GM12878 (cell line): ENCODE measurements around the gene BHLHA15. TPM values are rescaled to one million over a fixed set of nuclear protein-coding genes. Genes with fewer than 3 reads are reported as not detected.

Experiments used
- ATAC-seq: fragments of 200-7000 bp; cut with Tn5 transposase; 3 replicates; pipeline ENCODE4 v1.9.1; 2020; ENCODE audit warnings: mild to moderate bottlenecking, moderate library complexity
- BruUV-seq: library from RNA; stranded (reverse); fragments of 400-500 nt; replicated peaks from 2 replicates; lab custom pipeline; 2021; lab: Mats Ljungman, UMichigan
- CTCF ChIA-PET: fragments of 300-600 bp; sonication (Branson Sonifier 250); formaldehyde crosslinking; extraction: SDS; loops from one replicate; lab custom pipeline; 2021; ENCODE audit warnings: inconsistent platforms; lab: Yijun Ruan, JAX
- POLR2A ChIA-PET: fragments of 350-600 bp; formaldehyde crosslinking; extraction: SDS; loops from one replicate; lab custom pipeline; 2021; ENCODE audit warnings: inconsistent platforms; lab: Charles Lee
- RAD21 ChIA-PET: fragments of 300-600 bp; sonication (Branson Sonifier 250); formaldehyde crosslinking; loops from one replicate; lab custom pipeline; 2023; ENCODE audit warnings: antibody characterized with exemption; ENCODE audit not compliant: unreplicated experiment; lab: Charles Lee
- SMC1A ChIA-PET: fragments of 300-600 bp; sonication (Branson Sonifier 250); formaldehyde crosslinking; loops from one replicate; lab custom pipeline; 2023; ENCODE audit not compliant: unreplicated experiment, uncharacterized antibody; lab: Charles Lee
- DNase-seq: peaks from one replicate; pipeline ENCODE4 v3.0.0-alpha.2; 2011; ENCODE audit warnings: low read depth, low spot score
- FAIRE-seq: peaks from 3 replicates; lab custom pipeline; 2011; peaks lifted over from hg19 to GRCh38; lab: Jason Lieb, UNC
- H2AFZ ChIP-seq: 2 replicates; pipeline ENCODE4 v1.6.0; 2011; ENCODE audit warnings: low read depth, low read length, control low read depth; ENCODE audit not compliant: control insufficient read depth
- H3K27ac ChIP-seq: 2 replicates; pipeline ENCODE4 v1.5.1; 2011; ENCODE audit warnings: control low read depth; ENCODE audit not compliant: control insufficient read depth, insufficient read depth
- H3K27me3 ChIP-seq, 2 experiments: replicated peaks in 1 of 2; 2 replicates each; pipeline versions ENCODE4 v1.6.0 to v1.6.1; 2011; ENCODE audit warnings: low read length in 1 of 2; ENCODE audit not compliant: control insufficient read depth in 2 of 2, insufficient read depth in 2 of 2
- H3K36me3 ChIP-seq, 2 experiments: 2 replicates each; pipeline ENCODE4 v1.5.1; 2011; ENCODE audit warnings: low read length in 1 of 2; ENCODE audit not compliant: control insufficient read depth in 2 of 2, insufficient read depth in 2 of 2
- H3K4me1 ChIP-seq: 2 replicates; pipeline ENCODE4 v1.6.1; 2011; ENCODE audit warnings: mild to moderate bottlenecking, low read length, moderate library complexity, mixed read lengths; ENCODE audit not compliant: control insufficient read depth, insufficient read depth
- H3K4me2 ChIP-seq: 2 replicates; pipeline ENCODE4 v1.6.0; 2011; ENCODE audit warnings: control low read depth; ENCODE audit not compliant: control insufficient read depth, insufficient read depth
- H3K4me3 ChIP-seq: fragments of 200-600 bp; sonication (generic); 2 replicates; pipeline ENCODE4 v1.5.1; 2016
- H3K79me2 ChIP-seq: 2 replicates; pipeline ENCODE4 v1.6.0; 2011; ENCODE audit warnings: low read length; ENCODE audit not compliant: control insufficient read depth, insufficient read depth
- H3K9ac ChIP-seq: 2 replicates; pipeline ENCODE4 v1.8.0; 2011; ENCODE audit warnings: low read length, control low read depth, mixed read lengths; ENCODE audit not compliant: control insufficient read depth, insufficient read depth
- H3K9me3 ChIP-seq: replicated peaks from 3 replicates; pipeline ENCODE4 v1.5.1; 2011; ENCODE audit warnings: mild to moderate bottlenecking, low read length; ENCODE audit not compliant: control insufficient read depth, insufficient read depth
- H4K20me1 ChIP-seq: 2 replicates; pipeline ENCODE4 v1.6.0; 2011; ENCODE audit not compliant: control insufficient read depth, insufficient read depth
- BMI1 ChIP-seq: fragments of 450-650 bp; IDR thresholded peaks from 2 replicates; pipeline ENCODE4 v1.6.1; 2016; ENCODE audit warnings: mild to moderate bottlenecking, moderate library complexity, borderline replicate concordance
- CEBPB ChIP-seq, 2 experiments: fragments of 150-350 bp in 1 of 2; IDR thresholded peaks; 2 replicates each; pipeline ENCODE4 v1.6.1; 2012 to 2014; ENCODE audit warnings: low read depth in 2 of 2, low read length in 2 of 2, borderline replicate concordance in 1 of 2, inconsistent platforms in 1 of 2
- FOXK2 ChIP-seq: fragments of 450-650 bp; IDR thresholded peaks from 2 replicates; pipeline ENCODE4 v1.6.1; 2017; ENCODE audit warnings: mild to moderate bottlenecking, moderate library complexity
- SRF ChIP-seq, 2 experiments: IDR thresholded peaks; 2 replicates each; pipeline ENCODE4 v1.6.1; 2011; ENCODE audit warnings: low read depth in 2 of 2, low read length in 2 of 2, mild to moderate bottlenecking in 1 of 2, moderate library complexity in 1 of 2
- ZBTB11 ChIP-seq: fragments of 450-650 bp; formaldehyde crosslinking; IDR thresholded peaks from 2 replicates; pipeline ENCODE4 v1.5.0; 2022; ENCODE audit warnings: mild to moderate bottlenecking, missing genetic modification characterization
- WGBS: methylation state at CpG from one replicate; pipeline ENCODE4 v1.1.6; 2016; ENCODE audit warnings: low lambda C conversion rate; ENCODE audit not compliant: insufficient replicate concordance, insufficient coverage; ENCODE audit errors: missing lambda C conversion rate; 5-methylcytosine and 5-hydroxymethylcytosine counted together
- in situ Hi-C: fragments of 300-500 bp; cut with MboI; formaldehyde crosslinking; loops from 9 replicates; pipeline ENCODE4 v1.14.3; 2018; ENCODE audit warnings: mixed read lengths
- intact Hi-C: fragments of 100-400 bp; cut with micrococcal nuclease; formaldehyde crosslinking; loops from one replicate; pipeline ENCODE4 v1.14.2; 2022; ENCODE audit not compliant: unreplicated experiment
- polyA plus RNA-seq, 11 experiments: library from polyadenylated mRNA; depleted of rRNA in 4 of 11; unstranded in 6 of 11; stranded (reverse) in 5 of 11; fragments of >200 nt; fragmentation: Nextera tagmentation in 4 of 11; fragmentation: Illumina TruSeq in 1 of 11; extraction: Ambion mirVana in 4 of 11; extraction: Trizol in 1 of 11; gene quantifications; 1 replicate in 1 of 11; 2 replicates in 10 of 11; pipeline versions ENCODE4 v1.2.1 to v1.2.3, GENCODE V29; 2011 to 2016; ENCODE audit warnings: inconsistent platforms in 2 of 11, missing spikeins in 2 of 11, low read depth in 1 of 11
- total RNA-seq, 4 experiments: library from RNA; depleted of rRNA in 3 of 4; stranded (reverse); fragments of >200 nt in 3 of 4; fragmentation: Illumina TruSeq in 1 of 4; extraction: Trizol in 1 of 4; gene quantifications; 2 replicates each; pipeline versions ENCODE4 v1.2.1 to v1.2.3, GENCODE V29; 2013 to 2021
- TF ChIP-seq, protein P1 (sequence below): fragments of 450-650 bp; IDR thresholded peaks from 2 replicates; pipeline ENCODE4 v1.6.1; 2016; ENCODE audit warnings: mild to moderate bottlenecking

BHLHA15 gene
- total and polyA plus RNA-seq, 10 of the 15 experiments (the other 5 are each of a cell fraction or from before 2014, with no cell fraction given) = 0.54 to 4.2 (median 2.5) TPM; not detected in 4

DNA sequence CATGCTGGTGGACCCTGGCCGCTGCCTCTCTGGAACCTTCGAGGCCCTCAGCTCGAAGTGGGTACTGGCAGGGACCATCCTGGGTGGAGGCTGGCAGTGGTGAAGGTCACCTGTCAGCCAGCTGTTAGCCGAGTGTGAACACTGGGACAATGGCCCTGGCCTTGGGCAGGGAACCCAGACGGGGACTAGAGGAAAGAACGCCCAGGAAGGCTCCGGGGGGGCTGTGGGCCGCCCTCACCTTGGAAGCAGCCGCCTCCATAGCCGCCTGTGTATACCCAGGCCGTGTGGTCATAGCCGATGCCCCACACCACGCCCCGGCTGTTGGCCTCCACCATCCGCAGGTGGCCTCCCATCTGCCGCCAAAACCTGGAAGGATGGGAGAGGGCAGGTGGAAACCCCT is 17.6 kb downstream of the BHLHA15 start (continued):
- no peak for TF ChIP-seq ZBTB11 (CRISPR knock-in tag)
- TF ChIP-seq SRF (IDR thresholded peaks at IDR 0.05; ENCODE audit: low read depth in 2 of 2, low read length in 2 of 2) = no peak
- no peak for TF ChIP-seq FOXK2
- TF ChIP-seq BMI1 = no peak

GRCh38 chr7:98229441-98229840 is 18.2 kb downstream of the BHLHA15 start:
- BruUV-seq = no TSS peak
- Histone ChIP-seq H3K9ac (no peak overlapping the region), H3K4me2 (no peak overlapping the region)

More at GRCh38 chr7:98229441-98229840, 18.2 kb downstream of the BHLHA15 start:
- 85% methylated on average over 11 of the region's 11 CpGs for WGBS
- Histone ChIP-seq H3K36me3 (no peaks in the 10 kb centered on the region), H3K4me1 (no peaks in the 10 kb centered on the region), H2AFZ (no peak overlapping the region), H3K4me3 (no peak overlapping the region), H3K27ac (no peak overlapping the region), H3K9me3 (no peaks in the 10 kb centered on the region), H3K79me2 (no peaks in the 10 kb centered on the region), H4K20me1 (no peaks in the 10 kb centered on the region), H3K27me3 (no peaks in the 10 kb centered on the region)
- in situ Hi-C loops = no loop called here
- intact Hi-C loops = no loop called here
- ATAC-seq (peak; percentile 21; the same call in 1 of the 3 replicates), FAIRE-seq (no peak), DNase-seq (no peak)
- ChIA-PET POLR2A (no interaction called here), CTCF (no interaction called here), SMC1A (no interaction called here), RAD21 (no interaction called here)
- TF ChIP-seq, protein P1, sequence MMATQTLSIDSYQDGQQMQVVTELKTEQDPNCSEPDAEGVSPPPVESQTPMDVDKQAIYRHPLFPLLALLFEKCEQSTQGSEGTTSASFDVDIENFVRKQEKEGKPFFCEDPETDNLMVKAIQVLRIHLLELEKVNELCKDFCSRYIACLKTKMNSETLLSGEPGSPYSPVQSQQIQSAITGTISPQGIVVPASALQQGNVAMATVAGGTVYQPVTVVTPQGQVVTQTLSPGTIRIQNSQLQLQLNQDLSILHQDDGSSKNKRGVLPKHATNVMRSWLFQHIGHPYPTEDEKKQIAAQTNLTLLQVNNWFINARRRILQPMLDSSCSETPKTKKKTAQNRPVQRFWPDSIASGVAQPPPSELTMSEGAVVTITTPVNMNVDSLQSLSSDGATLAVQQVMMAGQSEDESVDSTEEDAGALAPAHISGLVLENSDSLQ = peak; percentile 24; the same call in 1 of the 2 replicates
- TF ChIP-seq CEBPB (IDR thresholded peaks at IDR 0.05; ENCODE audit: borderline replicate concordance in 1 of 2, low read depth in 2 of 2, low read length in 2 of 2) = no peak
